HCT116 (cell line): ENCODE measurements around the gene AGBL1. TPM values are rescaled to one million over a fixed set of nuclear protein-coding genes. Genes with fewer than 3 reads are reported as not detected.

Experiments used
- ATAC-seq: fragments of 200-7000 bp; cut with Tn5 transposase; 2 replicates; pipeline ENCODE4 v1.9.1; 2020; ENCODE audit warnings: mild to moderate bottlenecking, moderate library complexity
- BruUV-seq: library from RNA; stranded (reverse); fragments of 400-500 nt; replicated peaks from 2 replicates; lab custom pipeline; 2021; lab: Mats Ljungman, UMichigan
- CTCF ChIA-PET: fragments of 300-600 bp; sonication (Branson Sonifier 250); formaldehyde crosslinking; loops from one replicate; lab custom pipeline; 2021; ENCODE audit warnings: antibody characterized with exemption; lab: Charles Lee
- POLR2A ChIA-PET: fragments of 300-600, 350-600 bp; sonication (Branson Sonifier 250); formaldehyde crosslinking; loops from one replicate; lab custom pipeline; 2021; ENCODE audit warnings: antibody characterized with exemption; lab: Charles Lee
- RAD21 ChIA-PET, 2 experiments: fragments of 300-600 bp; sonication (Branson Sonifier 250); formaldehyde crosslinking; loops; one replicate each; lab custom pipeline; 2023; ENCODE audit warnings: low total read pairs in 2 of 2; ENCODE audit not compliant: uncharacterized antibody in 2 of 2, unreplicated experiment in 2 of 2, low non-redundant PET in 1 of 2; lab: Charles Lee
- DNase-seq: peaks from one replicate; pipeline ENCODE4 v3.0.0-alpha.2; 2010; ENCODE audit warnings: low read depth, low spot score
- H2AFZ ChIP-seq: fragments of 200-600 bp; shearing (Covaris generic), sonication (generic); 2 replicates; pipeline ENCODE4 v1.6.1; 2017; ENCODE audit warnings: low read depth, mixed run types, mixed read lengths, antibody characterized with exemption, low read length; ENCODE audit not compliant: poor library complexity, severe bottlenecking
- H3K27ac ChIP-seq: 2 replicates; pipeline ENCODE4 v1.5.1; 2012; ENCODE audit warnings: low read depth, low read length
- H3K27me3 ChIP-seq: fragments of 200-600 bp; sonication (generic); 2 replicates; pipeline ENCODE4 v1.6.1; 2016; ENCODE audit warnings: mixed run types, low read length, mixed read lengths; ENCODE audit not compliant: insufficient read depth
- H3K36me3 ChIP-seq, 2 experiments: fragments of 200-500 bp in 1 of 2; fragments of 200-600 bp in 1 of 2; sonication (Bioruptor generic) in 1 of 2; sonication (generic) in 1 of 2; 2 replicates each; pipeline versions ENCODE4 v1.5.1 to v1.6.1; 2014 to 2016; ENCODE audit warnings: low read length in 2 of 2, inconsistent platforms in 1 of 2, mixed read lengths in 1 of 2, mixed run types in 1 of 2; ENCODE audit not compliant: insufficient read depth in 2 of 2, control insufficient read depth in 1 of 2
- H3K4me1 ChIP-seq, 2 experiments: fragments of 200-600 bp in 1 of 2; sonication (generic) in 1 of 2; 2 replicates each; pipeline versions ENCODE4 v1.5.1 to v1.6.1; 2012 to 2017; ENCODE audit warnings: low read length in 2 of 2, inconsistent platforms in 1 of 2, mild to moderate bottlenecking in 1 of 2, mixed read lengths in 1 of 2, mixed run types in 1 of 2, moderate library complexity in 1 of 2; ENCODE audit not compliant: insufficient read depth in 2 of 2, control insufficient read depth in 1 of 2
- H3K4me2 ChIP-seq: fragments of 200-600 bp; sonication (generic); 2 replicates; pipeline ENCODE4 v1.6.1; 2017; ENCODE audit warnings: mixed run types, low read length, mixed read lengths
- H3K4me3 ChIP-seq, 2 experiments: fragments of 200-600 bp in 1 of 2; sonication (generic) in 1 of 2; replicated peaks in 1 of 2; 2 replicates each; pipeline ENCODE4 v1.5.1; 2011 to 2016; ENCODE audit warnings: low read length in 2 of 2, control low read depth in 1 of 2, low read depth in 1 of 2, mild to moderate bottlenecking in 1 of 2, mixed read lengths in 1 of 2, mixed run types in 1 of 2
- H3K79me2 ChIP-seq: fragments of 200-600 bp; sonication (generic); 2 replicates; pipeline ENCODE4 v1.6.1; 2017; ENCODE audit warnings: mild to moderate bottlenecking, mixed run types, low read length, moderate library complexity, mixed read lengths; ENCODE audit not compliant: insufficient read depth
- H3K9ac ChIP-seq: fragments of 200-600 bp; sonication (generic); 2 replicates; pipeline ENCODE4 v1.6.1; 2016; ENCODE audit warnings: low read length, mixed read lengths
- H3K9me2 ChIP-seq: fragments of 200-600 bp; sonication (generic), shearing (Covaris generic); 2 replicates; pipeline ENCODE4 v1.6.1; 2017; ENCODE audit warnings: mixed run types, mild to moderate bottlenecking, moderate library complexity; ENCODE audit not compliant: insufficient read depth
- H3K9me3 ChIP-seq, 2 experiments: fragments of 200-500 bp in 1 of 2; fragments of 200-600 bp in 1 of 2; sonication (Bioruptor generic) in 1 of 2; sonication (generic) in 1 of 2; 2 replicates each; pipeline ENCODE4 v1.6.1; 2014 to 2017; ENCODE audit warnings: low read length in 2 of 2, mixed read lengths in 2 of 2, inconsistent platforms in 1 of 2, low read depth in 1 of 2, mild to moderate bottlenecking in 1 of 2, mixed run types in 1 of 2, moderate library complexity in 1 of 2; ENCODE audit not compliant: control insufficient read depth in 1 of 2, insufficient read depth in 1 of 2
- H4K20me1 ChIP-seq: fragments of 200-600 bp; sonication (generic), shearing (Covaris generic); 2 replicates; pipeline ENCODE4 v1.6.1; 2017; ENCODE audit warnings: mixed run types, mild to moderate bottlenecking, moderate library complexity; ENCODE audit not compliant: insufficient read depth
- CBX3 ChIP-seq: IDR thresholded peaks from 2 replicates; pipeline ENCODE4 v1.6.1; 2012; ENCODE audit warnings: low read depth
- EZH2 ChIP-seq: fragments of 200-600 bp; sonication (generic); IDR thresholded peaks from 2 replicates; pipeline ENCODE4 v1.6.1; 2017; ENCODE audit warnings: antibody characterized with exemption, mixed run types
- MAX ChIP-seq: IDR thresholded peaks from 2 replicates; pipeline ENCODE4 v1.6.1; 2012
- RAD21 ChIP-seq: IDR thresholded peaks from 2 replicates; pipeline ENCODE4 v1.6.1; 2012; ENCODE audit warnings: low read depth, mild to moderate bottlenecking
- SP1 ChIP-seq: IDR thresholded peaks from 2 replicates; pipeline ENCODE4 v1.6.1; 2012; ENCODE audit warnings: low read depth
- TCF7L2 ChIP-seq: IDR thresholded peaks from 2 replicates; pipeline ENCODE4 v1.7.0; 2011; ENCODE audit warnings: borderline replicate concordance, inconsistent platforms; ENCODE audit not compliant: insufficient read depth, insufficient read length; ENCODE audit errors: extremely low read depth
- ZBTB33 ChIP-seq: IDR thresholded peaks from 2 replicates; pipeline ENCODE4 v1.6.1; 2011; ENCODE audit warnings: mild to moderate bottlenecking, low read length, moderate library complexity; ENCODE audit not compliant: insufficient replicate concordance; ENCODE audit errors: extremely low read depth
- ZFX ChIP-seq: fragments of 450-650 bp; IDR thresholded peaks from 2 replicates; pipeline ENCODE4 v1.6.1; 2017
- ZNF274 ChIP-seq: fragments of 200-500 bp; sonication (Bioruptor generic); IDR thresholded peaks from 2 replicates; pipeline ENCODE4 v1.6.1; 2014; ENCODE audit warnings: mild to moderate bottlenecking, low read depth, low read length, inconsistent platforms
- intact Hi-C: fragments of 100-400 bp; cut with micrococcal nuclease; formaldehyde crosslinking; loops from 2 replicates; pipeline ENCODE4 v1.10.0; 2022
- total RNA-seq: library from RNA; stranded (reverse); gene quantifications from one replicate; pipeline ENCODE4 v1.2.1, GENCODE V29; 2021; ENCODE audit not compliant: unreplicated experiment
- TF ChIP-seq, protein P1 (sequence below), 3 experiments: fragments of 200-600 bp in 1 of 3; sonication (generic) in 1 of 3; IDR thresholded peaks in 2 of 3; conservative IDR thresholded peaks in 1 of 3; 2 replicates each; pipeline ENCODE4 v1.5.1; 2012 to 2017; ENCODE audit warnings: low read depth in 2 of 3, low read length in 2 of 3, antibody characterized with exemption in 1 of 3, borderline replicate concordance in 1 of 3, control low read depth in 1 of 3, mild to moderate bottlenecking in 1 of 3, mixed read lengths in 1 of 3, mixed run types in 1 of 3, moderate library complexity in 1 of 3; ENCODE audit not compliant: insufficient read depth in 1 of 3

The AGBL1 gene
- total RNA-seq, 1 experiment from 2014 or later: not detected

DNA sequence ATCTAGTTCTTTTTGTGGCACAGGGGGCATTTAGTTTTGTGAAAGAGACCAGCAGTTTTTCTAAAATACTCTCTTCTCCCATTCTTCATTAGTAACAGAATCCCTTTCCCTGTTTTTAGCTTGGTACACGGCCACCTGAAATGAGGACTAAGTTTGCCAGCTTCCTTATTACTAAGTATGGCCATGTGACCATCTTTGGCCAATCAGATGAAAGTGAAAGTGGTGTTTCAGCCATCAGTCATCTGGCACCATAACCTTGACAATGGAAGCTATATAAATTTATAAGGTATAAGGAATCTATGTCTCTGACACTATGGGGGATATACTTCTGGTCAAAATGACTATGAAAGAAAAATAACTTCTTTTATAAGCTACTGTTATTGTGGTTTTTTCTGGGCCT is 570.4 kb downstream of the AGBL1 start:
- no peak for TF ChIP-seq RAD21
- no peak for TF ChIP-seq CBX3
- no peak for TF ChIP-seq EZH2
- no peak for TF ChIP-seq ZFX
- no peak for TF ChIP-seq TCF7L2
- no peak for TF ChIP-seq ZNF274
- TF ChIP-seq, protein P1, sequence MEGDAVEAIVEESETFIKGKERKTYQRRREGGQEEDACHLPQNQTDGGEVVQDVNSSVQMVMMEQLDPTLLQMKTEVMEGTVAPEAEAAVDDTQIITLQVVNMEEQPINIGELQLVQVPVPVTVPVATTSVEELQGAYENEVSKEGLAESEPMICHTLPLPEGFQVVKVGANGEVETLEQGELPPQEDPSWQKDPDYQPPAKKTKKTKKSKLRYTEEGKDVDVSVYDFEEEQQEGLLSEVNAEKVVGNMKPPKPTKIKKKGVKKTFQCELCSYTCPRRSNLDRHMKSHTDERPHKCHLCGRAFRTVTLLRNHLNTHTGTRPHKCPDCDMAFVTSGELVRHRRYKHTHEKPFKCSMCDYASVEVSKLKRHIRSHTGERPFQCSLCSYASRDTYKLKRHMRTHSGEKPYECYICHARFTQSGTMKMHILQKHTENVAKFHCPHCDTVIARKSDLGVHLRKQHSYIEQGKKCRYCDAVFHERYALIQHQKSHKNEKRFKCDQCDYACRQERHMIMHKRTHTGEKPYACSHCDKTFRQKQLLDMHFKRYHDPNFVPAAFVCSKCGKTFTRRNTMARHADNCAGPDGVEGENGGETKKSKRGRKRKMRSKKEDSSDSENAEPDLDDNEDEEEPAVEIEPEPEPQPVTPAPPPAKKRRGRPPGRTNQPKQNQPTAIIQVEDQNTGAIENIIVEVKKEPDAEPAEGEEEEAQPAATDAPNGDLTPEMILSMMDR (IDR thresholded peaks at IDR 0.05 in 2 of 3, conservative IDR thresholded peaks at IDR 0.05 in 1 of 3; ENCODE audit: borderline replicate concordance in 1 of 3, insufficient read depth in 1 of 3, low read depth in 2 of 3, low read length in 2 of 3): no peak
- TF ChIP-seq MAX: no peak
- TF ChIP-seq SP1: no peak
- no peak for TF ChIP-seq ZBTB33
- TF ChIP-seq, all 23 proteins: peak for 0
- intact Hi-C loops: no loop called here
- ATAC-seq: no peak
- Histone ChIP-seq H3K9ac (no peak overlapping the region), H3K36me3 (no peaks in the 10 kb centered on the region), H3K9me2 (no peaks in the 10 kb centered on the region), H2AFZ (no peak overlapping the region), H3K27ac (no peak overlapping the region), H3K4me2 (no peak overlapping the region), H3K4me3 (no peak overlapping the region), H3K27me3 (no peaks in the 10 kb centered on the region), H3K79me2 (no peaks in the 10 kb centered on the region), H3K9me3 (peaks cover 11 to 30% of the 10 kb centered on the region in 2 experiments; a peak in 2 of 4 replicates), H3K4me1 (no peaks in the 10 kb centered on the region), H4K20me1 (no peaks in the 10 kb centered on the region)
- RAD21 ChIA-PET: no interaction called here
- CTCF ChIA-PET: no interaction called here
- no peak for DNase-seq
- POLR2A ChIA-PET: no interaction called here
- BruUV-seq: no TSS peak
